ENCODE measurements around the gene FNBP1L.

Gene FNBP1L

GRCh38 chr1:93495911-93496310 lies 48.0 kb downstream of the FNBP1L start:
- DNase-seq = no peak

- no peak for DNase-seq
Observed at GRCh38 chr1:93496520-93496919, 48.6 kb downstream of the FNBP1L start.

- DNase-seq = no peak
Observed at GRCh38 chr1:93499075-93499474, 51.2 kb downstream of the FNBP1L start.

DNA sequence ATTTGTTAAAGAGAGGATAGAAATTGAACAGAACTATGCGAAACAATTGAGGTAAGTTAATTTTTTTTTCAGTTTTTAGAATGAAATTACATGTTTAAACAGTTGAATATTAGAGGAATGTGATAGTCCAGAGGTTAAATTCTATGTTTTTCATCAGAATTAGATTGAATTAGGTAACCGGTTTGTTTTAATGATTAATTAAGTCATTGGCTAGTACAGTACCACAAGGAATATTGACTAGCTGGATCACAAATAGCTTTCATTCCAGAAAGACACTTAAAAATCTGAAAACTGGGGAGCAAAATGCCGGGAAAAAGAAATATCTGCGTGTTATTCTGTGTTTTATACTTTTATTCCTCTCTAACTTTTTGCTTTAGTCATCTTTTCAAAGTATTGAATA lies 51.6 kb downstream of the FNBP1L start:
- no peak for DNase-seq

DNA sequence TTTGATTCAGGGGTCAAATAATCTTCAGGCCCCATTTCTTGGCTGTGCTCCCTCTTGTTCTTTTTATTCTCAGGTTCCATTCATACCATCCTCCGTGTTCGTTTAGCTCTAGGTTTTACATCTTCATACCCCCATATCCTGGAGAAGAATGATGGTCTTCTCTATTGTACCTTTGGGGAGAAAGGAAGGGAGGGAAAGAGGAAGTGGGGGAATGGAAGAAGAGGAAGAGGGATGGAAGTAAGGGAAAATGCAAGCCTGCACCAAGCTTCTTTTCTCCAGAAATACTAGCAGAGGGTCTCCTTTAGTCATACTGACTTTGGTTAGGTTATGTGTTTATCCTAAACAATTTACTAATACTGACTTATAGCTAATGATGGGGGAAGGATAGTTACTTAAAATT lies 52.4 kb downstream of the FNBP1L start:
- DNase-seq = no peak

- no peak for DNase-seq
Observed at GRCh38 chr1:93501399-93501798, 53.5 kb downstream of the FNBP1L start.

- DNase-seq = no peak
Observed at GRCh38 chr1:93501829-93502369, 54.0 kb downstream of the FNBP1L start.

GRCh38 chr1:93502571-93502970 lies 54.7 kb downstream of the FNBP1L start:
- no peak for DNase-seq

- DNase-seq = no peak
Observed at GRCh38 chr1:93503163-93503562, 55.2 kb downstream of the FNBP1L start.

DNA sequence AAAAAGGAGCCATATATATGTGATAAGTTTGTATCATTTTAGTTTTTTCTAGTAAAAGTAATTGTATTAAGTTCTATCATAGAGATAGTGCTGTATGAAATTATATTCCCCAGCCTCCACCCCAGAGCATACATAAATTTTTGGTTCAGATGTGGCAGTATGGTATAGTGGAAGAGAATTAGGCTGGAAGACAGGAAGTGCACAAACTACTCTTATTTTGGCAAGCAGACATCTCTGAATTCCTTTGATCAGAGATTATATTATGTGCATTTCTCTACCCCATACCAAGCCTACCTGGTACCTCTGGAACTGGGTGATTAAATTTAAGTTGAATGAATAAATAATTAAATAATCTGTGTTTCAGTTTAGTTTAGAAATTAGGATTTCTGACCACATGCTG lies 55.9 kb downstream of the FNBP1L start:
- no peak for DNase-seq

GRCh38 chr1:93504247-93505033 lies 56.5 kb downstream of the FNBP1L start:
- DNase-seq = no peak

- no peak for DNase-seq
Observed at GRCh38 chr1:93506126-93506525, 58.2 kb downstream of the FNBP1L start.

DNA sequence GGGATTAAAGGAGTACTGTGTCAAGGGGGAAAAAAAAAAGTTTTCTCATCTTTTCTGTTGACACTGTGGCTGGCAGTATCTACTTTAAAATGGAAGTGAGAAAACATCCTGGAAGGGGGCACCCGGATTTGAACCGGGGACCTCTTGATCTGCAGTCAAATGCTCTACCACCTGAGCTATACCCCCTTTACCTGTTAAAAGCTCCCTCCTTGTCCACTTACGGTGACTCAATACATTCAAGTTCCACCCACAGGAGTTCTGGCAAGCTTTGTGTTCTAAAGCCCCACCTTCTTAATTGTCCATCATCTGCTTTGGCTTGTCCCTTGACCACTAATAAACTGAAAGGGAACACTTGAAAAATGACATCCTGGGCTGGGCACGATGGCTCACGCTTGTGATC lies 68.2 kb downstream of the FNBP1L start:
- DNase-seq = no peak

GRCh38 chr1:93518516-93518915 lies 70.6 kb downstream of the FNBP1L start:
- no peak for DNase-seq

DNA sequence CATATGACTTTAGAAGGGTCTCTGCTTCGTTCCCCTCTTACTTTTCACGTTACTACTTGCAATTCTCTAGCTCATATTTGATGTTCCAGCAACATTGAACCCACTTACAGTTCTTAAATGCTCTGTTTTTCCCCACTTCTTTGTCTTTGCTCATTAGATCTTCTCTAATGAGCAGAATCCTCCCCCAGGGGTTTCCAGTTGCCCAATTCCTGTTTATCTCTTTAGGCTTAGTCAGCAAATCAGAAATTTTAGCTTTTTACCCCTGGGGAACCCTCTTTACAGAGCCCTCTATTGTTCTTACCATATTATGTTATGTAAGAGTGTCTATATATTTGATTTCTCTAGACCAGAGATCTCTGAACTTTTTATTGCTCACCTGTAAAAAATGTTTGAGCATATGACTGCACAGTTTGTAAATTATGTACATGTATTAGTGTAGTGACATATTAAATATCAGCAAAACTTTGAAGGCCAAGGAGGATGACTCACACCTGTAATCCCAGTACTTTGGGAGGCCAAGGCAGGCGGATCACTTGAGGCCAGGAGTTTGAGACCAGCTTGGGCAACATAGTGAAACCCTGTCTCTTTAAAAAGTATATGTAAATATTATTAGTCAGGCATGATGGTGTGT lies 71.4 kb downstream of the FNBP1L start:
- DNase-seq = no peak

DNA sequence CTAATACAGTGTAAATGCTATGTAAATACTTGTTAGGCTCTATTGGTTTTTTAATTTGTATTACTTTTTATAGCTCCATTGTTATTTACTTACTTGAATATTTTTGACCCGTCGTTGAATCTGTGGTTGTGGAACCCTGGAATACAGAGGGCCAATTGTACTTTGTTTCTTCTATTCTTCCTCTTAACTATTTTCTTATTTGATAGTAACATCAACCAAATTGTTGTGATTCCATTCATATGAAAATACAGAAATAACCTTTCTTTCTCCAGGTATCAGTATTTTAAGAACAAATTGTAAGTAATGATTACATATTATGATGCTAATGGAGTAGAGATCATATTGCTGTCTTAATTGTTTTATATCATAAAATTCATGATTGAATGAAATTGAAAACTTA lies 73.7 kb downstream of the FNBP1L start:
- no peak for DNase-seq

DNA sequence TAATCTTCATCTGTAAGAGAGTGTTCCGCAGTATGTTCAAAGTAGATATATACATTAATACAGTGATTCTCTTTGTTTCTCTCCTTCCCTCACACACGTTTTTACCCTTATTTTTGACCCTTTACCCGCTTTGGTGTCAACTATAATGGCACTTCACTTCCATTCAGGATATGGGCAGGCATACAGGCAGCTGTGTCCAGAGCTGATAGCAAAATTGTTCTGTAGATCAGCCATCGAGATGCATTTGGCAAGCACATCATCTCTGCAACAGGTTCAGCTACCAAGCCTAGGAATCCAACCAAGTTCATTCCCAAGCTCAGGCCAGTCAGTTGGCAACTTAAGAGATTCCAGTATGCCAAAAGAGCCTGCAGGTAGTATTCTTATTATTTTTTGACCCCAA lies 74.8 kb downstream of the FNBP1L start:
- DNase-seq = no peak

GRCh38 chr1:93525431-93525830 lies 77.5 kb downstream of the FNBP1L start:
- DNase-seq = no peak

DNA sequence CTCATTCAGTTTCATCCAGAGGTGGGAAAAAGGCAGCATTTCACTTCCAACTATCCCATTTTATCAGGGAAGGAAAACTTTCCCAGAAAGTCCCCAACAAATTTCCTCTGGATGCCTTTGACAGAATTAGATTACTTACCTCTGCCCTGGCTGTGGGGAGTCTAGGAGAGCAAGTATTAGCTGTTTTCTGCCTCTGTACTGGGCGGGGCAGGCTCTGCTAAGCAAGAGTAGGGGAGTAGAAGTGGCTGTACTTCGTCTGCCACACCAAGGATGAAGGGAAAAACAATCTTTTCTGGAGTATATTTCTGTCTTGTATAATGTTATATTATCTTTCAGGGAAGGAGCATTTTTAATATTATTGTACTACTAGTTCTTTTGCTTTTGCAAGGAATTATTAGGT lies 78.5 kb downstream of the FNBP1L start:
- no peak for DNase-seq

DNA sequence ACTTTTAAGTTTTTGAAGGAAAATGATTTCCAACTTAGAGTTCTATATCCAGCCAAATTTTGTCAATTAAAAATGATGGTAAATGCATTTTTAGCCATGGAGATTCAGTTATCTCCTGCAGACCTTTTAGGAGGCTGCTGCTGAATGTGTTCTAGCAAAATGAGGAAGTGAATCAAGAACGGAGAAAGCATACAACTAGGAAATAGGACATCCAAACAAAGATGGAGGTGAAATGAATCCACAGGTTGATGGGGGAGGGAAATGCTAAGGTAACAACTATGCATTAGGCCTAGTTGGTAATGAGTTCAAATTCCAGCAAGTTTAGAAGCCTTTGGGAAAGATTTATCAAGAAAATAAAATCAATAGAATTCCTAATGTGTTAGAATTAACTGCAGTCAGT lies 80.5 kb downstream of the FNBP1L start:
- no peak for DNase-seq

- DNase-seq = no peak
Observed at GRCh38 chr1:93531193-93531592, 83.3 kb downstream of the FNBP1L start.

DNA sequence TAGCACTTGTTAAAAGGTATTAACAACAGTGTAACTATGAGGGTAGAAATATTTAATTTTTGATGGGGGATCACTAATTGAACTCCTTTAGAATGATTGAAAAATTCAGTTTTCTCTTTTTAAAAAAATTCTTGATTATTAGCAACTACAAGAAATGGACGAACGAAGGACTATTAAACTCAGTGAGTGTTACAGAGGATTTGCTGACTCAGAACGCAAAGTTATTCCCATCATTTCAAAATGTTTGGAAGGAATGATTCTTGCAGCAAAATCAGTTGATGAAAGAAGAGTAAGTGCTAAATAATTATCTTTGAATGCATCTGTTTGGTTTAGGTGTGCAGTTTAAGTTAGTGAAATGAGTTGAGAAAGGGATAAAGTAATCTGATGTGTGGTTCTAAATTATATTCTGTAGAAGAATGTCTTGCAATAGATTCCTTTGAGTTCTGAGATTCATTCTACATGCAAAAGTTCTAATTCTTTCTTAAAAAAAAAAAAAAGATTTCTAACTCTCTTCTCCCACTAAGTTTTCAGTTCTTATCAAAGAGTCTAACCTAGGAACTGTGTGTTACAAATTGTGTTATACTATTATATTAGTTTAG lies 85.0 kb downstream of the FNBP1L start:
- no peak for DNase-seq

GRCh38 chr1:93533677-93534076 lies 85.8 kb downstream of the FNBP1L start:
- no peak for DNase-seq

DNA sequence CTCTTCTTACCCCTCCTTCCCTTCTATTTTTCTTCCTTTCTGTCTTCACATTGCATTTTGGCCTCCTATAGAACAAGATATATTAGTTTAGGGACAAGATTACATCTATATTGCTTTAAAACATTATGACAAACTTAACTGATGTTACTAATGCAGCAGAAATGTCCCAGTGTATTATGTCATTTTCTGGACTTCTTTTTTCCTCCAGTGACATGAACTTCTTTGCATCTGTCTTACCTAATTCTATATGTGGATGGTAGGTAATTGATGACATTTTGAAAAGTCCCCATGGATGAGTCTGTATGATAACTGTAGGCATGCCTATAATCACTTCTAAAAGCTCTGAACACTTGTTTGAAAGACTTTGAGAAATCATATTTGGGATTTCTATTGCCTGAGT lies 89.5 kb downstream of the FNBP1L start:
- no peak for DNase-seq

Data from activated CD8-positive, alpha-beta memory T cell treated with anti-CD3 and anti-CD28 coated beads, Interleukin-2, amount 50 U/mL, for 4 hours (primary cell).